ENCODE measurements around the gene PCDHGA4.
A peak's percentile ranks its signal among the peaks of the same experiment; 100 is the strongest.
"Not testable (repeated sequence)": the region's sequence is repeated elsewhere in the genome, so short reads cannot be mapped to it uniquely, and the experiment has no call there.

PCDHGA4 gene

GRCh38 chr5:141322261-141322660 is 32.6 kb upstream of the PCDHGA4 start:
- DNase-seq (ENCODE audit: insufficient read length, low spot score) (no peak), FAIRE-seq (no peak)
- TF ChIP-seq, protein P1, sequence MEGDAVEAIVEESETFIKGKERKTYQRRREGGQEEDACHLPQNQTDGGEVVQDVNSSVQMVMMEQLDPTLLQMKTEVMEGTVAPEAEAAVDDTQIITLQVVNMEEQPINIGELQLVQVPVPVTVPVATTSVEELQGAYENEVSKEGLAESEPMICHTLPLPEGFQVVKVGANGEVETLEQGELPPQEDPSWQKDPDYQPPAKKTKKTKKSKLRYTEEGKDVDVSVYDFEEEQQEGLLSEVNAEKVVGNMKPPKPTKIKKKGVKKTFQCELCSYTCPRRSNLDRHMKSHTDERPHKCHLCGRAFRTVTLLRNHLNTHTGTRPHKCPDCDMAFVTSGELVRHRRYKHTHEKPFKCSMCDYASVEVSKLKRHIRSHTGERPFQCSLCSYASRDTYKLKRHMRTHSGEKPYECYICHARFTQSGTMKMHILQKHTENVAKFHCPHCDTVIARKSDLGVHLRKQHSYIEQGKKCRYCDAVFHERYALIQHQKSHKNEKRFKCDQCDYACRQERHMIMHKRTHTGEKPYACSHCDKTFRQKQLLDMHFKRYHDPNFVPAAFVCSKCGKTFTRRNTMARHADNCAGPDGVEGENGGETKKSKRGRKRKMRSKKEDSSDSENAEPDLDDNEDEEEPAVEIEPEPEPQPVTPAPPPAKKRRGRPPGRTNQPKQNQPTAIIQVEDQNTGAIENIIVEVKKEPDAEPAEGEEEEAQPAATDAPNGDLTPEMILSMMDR (IDR thresholded peaks at IDR 0.05; ENCODE audit: insufficient read depth, missing control alignments) = no peak

GRCh38 chr5:141326088-141326854 is 28.6 kb upstream of the PCDHGA4 start:
- TF ChIP-seq, protein P1 (IDR thresholded peaks at IDR 0.05; ENCODE audit: insufficient read depth, missing control alignments) = no peak
- FAIRE-seq (no peak), DNase-seq (ENCODE audit: insufficient read length, low spot score) (no peak)

GRCh38 chr5:141328231-141328630 is 26.6 kb upstream of the PCDHGA4 start:
- no peak for DNase-seq (ENCODE audit: insufficient read length, low spot score)
- TF ChIP-seq, protein P1 (IDR thresholded peaks at IDR 0.05; ENCODE audit: insufficient read depth, missing control alignments) = no peak
- no peak for FAIRE-seq

- FAIRE-seq (no peak), DNase-seq (ENCODE audit: insufficient read length, low spot score) (no peak)
- TF ChIP-seq, protein P1 (IDR thresholded peaks at IDR 0.05; ENCODE audit: insufficient read depth, missing control alignments) = peak; percentile 29
Measured at GRCh38 chr5:141330299-141331080, 24.3 kb upstream of the PCDHGA4 start, which contains the start of gene PCDHGA1. Gene PCDHGA1 (plus strand): TSS chr5:141330514.

DNA sequence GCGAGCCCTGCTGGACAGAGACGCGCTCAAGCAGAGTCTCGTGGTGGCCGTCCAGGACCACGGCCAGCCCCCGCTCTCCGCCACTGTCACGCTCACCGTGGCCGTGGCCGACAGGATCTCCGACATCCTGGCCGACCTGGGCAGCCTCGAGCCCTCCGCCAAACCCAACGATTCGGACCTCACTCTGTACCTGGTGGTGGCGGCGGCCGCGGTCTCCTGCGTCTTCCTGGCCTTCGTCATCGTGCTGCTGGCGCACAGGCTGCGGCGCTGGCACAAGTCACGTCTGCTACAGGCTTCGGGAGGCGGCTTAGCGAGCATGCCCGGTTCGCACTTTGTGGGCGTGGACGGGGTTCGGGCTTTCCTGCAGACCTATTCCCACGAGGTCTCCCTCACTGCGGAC is 22.2 kb upstream of the PCDHGA4 start:
- FAIRE-seq; DNase-seq (ENCODE audit: insufficient read length, low spot score): not testable (repeated sequence)

- TF ChIP-seq, protein P1 (IDR thresholded peaks at IDR 0.05; ENCODE audit: insufficient read depth, missing control alignments) = peak; percentile 38
Measured at GRCh38 chr5:141338538-141339306, 16.1 kb upstream of the PCDHGA4 start, which contains the start of gene PCDHGA2. Gene PCDHGA2 (plus strand): TSS chr5:141338760.

DNA sequence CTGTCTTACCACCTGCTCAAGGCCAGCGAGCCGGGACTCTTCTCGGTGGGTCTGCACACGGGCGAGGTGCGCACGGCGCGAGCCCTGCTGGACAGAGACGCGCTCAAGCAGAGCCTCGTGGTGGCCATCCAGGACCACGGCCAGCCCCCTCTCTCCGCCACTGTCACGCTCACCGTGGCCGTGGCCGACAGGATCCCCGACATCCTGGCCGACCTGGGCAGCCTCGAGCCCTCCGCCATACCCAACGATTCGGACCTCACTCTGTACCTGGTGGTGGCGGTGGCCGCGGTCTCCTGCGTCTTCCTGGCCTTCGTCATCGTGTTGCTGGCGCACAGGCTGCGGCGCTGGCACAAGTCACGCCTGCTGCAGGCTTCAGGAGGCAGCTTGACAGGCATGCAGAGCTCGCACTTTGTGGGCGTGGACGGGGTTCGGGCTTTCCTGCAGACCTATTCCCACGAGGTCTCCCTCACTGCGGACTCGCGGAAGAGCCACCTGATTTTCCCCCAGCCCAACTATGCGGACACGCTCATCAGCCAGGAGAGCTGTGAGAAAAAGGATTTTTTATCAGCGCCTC is 14.0 kb upstream of the PCDHGA4 start:
- not testable (repeated sequence) for DNase-seq (ENCODE audit: insufficient read length, low spot score); FAIRE-seq

More at GRCh38 chr5:141338538-141339306, 16.1 kb upstream of the PCDHGA4 start, which contains the start of gene PCDHGA2:
- DNase-seq (ENCODE audit: insufficient read length, low spot score) (no peak), FAIRE-seq (no peak)
